ENCODE data around the gene TMEM190. TPM values are rescaled to one million over a fixed set of nuclear protein-coding genes. Genes with fewer than 3 reads are reported as not detected.
A peak's percentile ranks its signal among the peaks of the same experiment; 100 is the strongest.

TMEM190 gene
- total RNA-seq, 4 donors from 2014 or later, result not detected

DNA sequence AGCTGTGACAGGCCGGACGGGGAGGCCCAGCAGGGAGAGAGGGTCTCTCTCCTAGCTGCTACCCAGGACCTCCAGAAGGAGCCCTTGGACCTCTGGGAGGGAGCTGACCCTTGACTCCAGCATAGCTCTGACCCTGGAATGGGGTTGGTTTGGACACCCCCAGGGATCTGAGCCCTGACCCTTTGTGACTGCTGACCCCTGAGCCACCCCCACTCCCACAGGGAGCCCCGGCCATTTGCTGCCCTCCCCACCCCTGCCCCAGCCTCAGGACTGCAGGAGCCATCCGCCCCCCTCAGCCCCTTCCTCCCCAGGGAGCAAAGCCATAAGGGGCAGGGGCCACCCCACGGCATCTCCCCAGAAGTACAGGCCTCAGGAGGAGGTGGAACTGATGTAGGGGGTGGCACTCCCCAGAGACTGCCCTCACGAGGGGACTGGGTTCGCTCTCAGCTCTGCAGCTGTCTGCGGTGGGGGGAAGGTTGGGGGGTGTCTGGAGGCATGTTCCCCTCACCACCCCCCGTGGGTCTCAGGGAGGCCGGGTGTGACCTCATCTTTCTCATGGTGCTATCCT lies 29.1 kb upstream of the TMEM190 start:
- WGBS, 2 donors, result 66 to 82% methylated on average over 5 to 6 of the region's 10 CpGs
- Histone ChIP-seq H3K4me3 (replicated peaks in 1 of 3) (no peak overlapping the region), H3K36me3 (peaks cover 6% of the 10 kb centered on the region in 2 donors), H3K9me3 (no peaks in the 10 kb centered on the region), H3K4me1 (no peaks in the 10 kb centered on the region), H3K27ac (no peak overlapping the region), H3K27me3 (peaks cover 2% of the 10 kb centered on the region)
- TF ChIP-seq, protein P1, sequence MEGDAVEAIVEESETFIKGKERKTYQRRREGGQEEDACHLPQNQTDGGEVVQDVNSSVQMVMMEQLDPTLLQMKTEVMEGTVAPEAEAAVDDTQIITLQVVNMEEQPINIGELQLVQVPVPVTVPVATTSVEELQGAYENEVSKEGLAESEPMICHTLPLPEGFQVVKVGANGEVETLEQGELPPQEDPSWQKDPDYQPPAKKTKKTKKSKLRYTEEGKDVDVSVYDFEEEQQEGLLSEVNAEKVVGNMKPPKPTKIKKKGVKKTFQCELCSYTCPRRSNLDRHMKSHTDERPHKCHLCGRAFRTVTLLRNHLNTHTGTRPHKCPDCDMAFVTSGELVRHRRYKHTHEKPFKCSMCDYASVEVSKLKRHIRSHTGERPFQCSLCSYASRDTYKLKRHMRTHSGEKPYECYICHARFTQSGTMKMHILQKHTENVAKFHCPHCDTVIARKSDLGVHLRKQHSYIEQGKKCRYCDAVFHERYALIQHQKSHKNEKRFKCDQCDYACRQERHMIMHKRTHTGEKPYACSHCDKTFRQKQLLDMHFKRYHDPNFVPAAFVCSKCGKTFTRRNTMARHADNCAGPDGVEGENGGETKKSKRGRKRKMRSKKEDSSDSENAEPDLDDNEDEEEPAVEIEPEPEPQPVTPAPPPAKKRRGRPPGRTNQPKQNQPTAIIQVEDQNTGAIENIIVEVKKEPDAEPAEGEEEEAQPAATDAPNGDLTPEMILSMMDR (IDR thresholded peaks at IDR 0.05), result no peak
- no peak for TF ChIP-seq POLR2A (IDR thresholded peaks at IDR 0.05)
- DNase-seq, result no peak
- intact Hi-C loops (cut with DNase I), result no loop called here

DNA sequence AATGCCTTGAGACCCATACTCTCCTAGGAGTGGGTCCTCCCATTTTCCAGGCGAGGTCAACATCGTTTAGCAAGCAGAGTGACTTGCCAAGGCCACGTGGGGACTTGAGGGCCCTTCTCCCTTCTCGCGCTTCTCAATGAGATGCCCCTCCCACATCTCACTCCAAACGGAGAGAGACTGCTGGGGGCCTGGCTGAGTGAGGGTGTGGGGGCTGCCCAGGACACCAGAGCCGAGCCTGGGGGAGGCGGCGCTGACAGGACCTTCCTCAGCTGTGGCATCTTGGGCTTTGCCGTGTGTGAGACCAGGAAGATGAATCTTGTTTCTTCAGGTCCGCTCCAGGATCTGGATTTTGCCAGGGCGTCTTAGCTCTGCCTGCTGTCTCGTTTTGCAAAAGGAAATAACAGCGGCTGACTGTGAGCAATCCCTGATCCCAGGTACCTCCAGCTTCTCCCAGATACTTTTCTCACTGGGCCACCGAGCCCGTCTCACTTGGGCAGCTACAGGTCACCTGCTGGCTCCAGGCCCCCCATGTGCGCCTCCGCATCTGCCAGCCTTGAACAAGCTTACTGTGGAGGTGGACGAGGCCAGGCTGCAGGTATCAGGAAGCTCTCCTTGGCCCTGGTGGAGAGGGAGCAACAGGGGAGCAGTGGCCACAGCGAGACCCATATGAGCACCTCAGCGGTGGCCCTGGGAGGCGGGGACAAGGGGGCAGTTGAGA lies 28.1 kb upstream of the TMEM190 start:
- peaks cover 12% of the 10 kb centered on the region for H3K27me3 ChIP-seq
- 51 to 58% methylated on average over 14 to 20 of the region's 22 CpGs for WGBS, 2 donors
- peak in 1 of 2 donors; percentile 32 for DNase-seq
- intact Hi-C loops (cut with DNase I), result no loop called here
- no peak for TF ChIP-seq POLR2A (IDR thresholded peaks at IDR 0.05)
- TF ChIP-seq, protein P1 (IDR thresholded peaks at IDR 0.05), result no peak
- no peak overlapping the region for H3K4me3 ChIP-seq (replicated peaks in 1 of 3)
- peaks cover 0 to 5% of the 10 kb centered on the region in 2 donors for H3K36me3 ChIP-seq
- H3K4me1 ChIP-seq, result peaks cover under 1 to 4% of the 10 kb centered on the region in 2 donors
- H3K27ac ChIP-seq, result no peak overlapping the region
- H3K9me3 ChIP-seq, result no peaks in the 10 kb centered on the region

DNA sequence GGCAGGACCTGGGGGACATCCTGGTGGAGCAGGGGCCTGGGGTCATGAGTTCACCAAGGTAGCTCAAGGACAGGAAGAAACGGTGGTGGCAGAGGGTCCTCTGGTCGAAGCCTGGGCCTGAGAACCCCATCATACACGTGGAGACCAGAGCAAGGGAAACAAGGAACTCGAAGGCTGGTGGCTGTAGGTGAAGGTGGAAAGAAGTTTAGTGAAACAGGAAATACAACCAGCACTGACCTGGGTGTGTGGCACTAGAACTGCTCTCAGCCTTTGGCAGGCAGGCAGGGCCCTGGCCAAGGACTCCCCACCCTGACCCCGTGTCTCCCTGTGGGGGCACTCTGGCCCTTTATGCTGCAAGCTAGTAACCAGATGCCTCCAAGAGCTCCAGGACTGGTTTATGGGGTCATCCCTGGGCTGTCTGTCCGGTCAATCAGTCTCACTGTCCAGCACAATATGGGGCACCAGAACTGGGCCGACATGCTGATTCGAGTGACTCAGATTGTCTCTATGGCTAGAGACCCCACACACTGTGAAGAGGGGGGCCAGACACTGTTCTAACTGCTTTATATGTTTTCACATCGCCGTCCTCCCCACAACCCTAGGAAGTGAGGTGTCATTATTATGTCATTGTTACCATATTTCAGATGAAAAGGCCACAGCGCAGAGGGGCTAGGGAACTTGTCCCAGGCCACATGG lies 25.9 kb upstream of the TMEM190 start:
- Histone ChIP-seq H3K27me3 (peaks cover 25% of the 10 kb centered on the region), H3K36me3 (no peaks in the 10 kb centered on the region), H3K9me3 (no peaks in the 10 kb centered on the region), H3K4me3 (replicated peaks in 1 of 3) (no peak overlapping the region), H3K27ac (no peak overlapping the region), H3K4me1 (peaks cover 11 to 16% of the 10 kb centered on the region in 2 donors)
- 71 to 81% methylated on average over 9 to 11 of the region's 11 CpGs for WGBS, 2 donors
- TF ChIP-seq, protein P1 (IDR thresholded peaks at IDR 0.05), result no peak
- TF ChIP-seq POLR2A (IDR thresholded peaks at IDR 0.05), result no peak
- intact Hi-C loops (cut with DNase I), result no loop called here
- no peak for DNase-seq

DNA sequence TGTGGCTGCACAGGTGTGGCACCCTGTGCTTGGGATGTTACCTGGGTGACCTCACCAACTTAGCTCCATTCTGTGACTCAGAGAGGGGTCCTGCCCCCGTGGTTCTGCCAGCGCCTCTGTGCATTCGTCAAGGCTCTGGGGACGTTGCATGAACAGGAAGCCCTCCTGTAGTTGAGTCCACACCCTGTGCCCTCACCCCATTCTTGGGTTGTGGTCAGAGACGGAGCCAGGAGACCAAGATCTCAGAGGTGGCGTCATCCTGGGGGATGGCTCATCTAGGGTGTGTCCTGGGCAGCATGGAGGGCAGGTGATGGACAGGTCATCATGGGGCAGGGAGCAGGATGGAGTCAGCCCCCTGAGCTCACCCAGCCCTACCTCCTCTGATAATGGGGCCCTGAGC lies 24.6 kb upstream of the TMEM190 start:
- DNase-seq, result no peak
- H3K36me3 ChIP-seq, result no peaks in the 10 kb centered on the region
- H3K27ac ChIP-seq, result no peak overlapping the region
- H3K27me3 ChIP-seq, result peaks cover 25% of the 10 kb centered on the region
- intact Hi-C loops (cut with DNase I), result no loop called here
- 54 to 71% methylated on average over 1 to 6 of the region's 6 CpGs for WGBS, 2 donors
- TF ChIP-seq POLR2A (IDR thresholded peaks at IDR 0.05), result no peak
- TF ChIP-seq, protein P1 (IDR thresholded peaks at IDR 0.05), result no peak
- no peak overlapping the region for H3K4me3 ChIP-seq (replicated peaks in 1 of 3)
- H3K4me1 ChIP-seq, result peaks cover 11 to 16% of the 10 kb centered on the region in 2 donors
- no peaks in the 10 kb centered on the region for H3K9me3 ChIP-seq
